Measurements from ENCODE around the gene CA10.

GRCh38 chr17:51768706-51769105 is 389.8 kb downstream of the CA10 start:
- TF ChIP-seq CTCF (IDR thresholded peaks at IDR 0.05) (no peak), EZH2 (IDR thresholded peaks at IDR 0.05; ENCODE audit: borderline replicate concordance, insufficient read depth, low read depth, low read length, poor library complexity, severe bottlenecking) (no peak)
